ENCODE data around the gene GCNT1. TPM values are rescaled to one million over a fixed set of nuclear protein-coding genes. Genes with fewer than 3 reads are reported as not detected.

The GCNT1 gene
- total RNA-seq, 1 experiment from 2014 or later: 17.2 TPM

- Mint-ChIP-seq H3K36me3 (peaks cover 4% of the 10 kb centered on the region), H3K27me3 (ENCODE audit: low read depth) (no peaks in the 10 kb centered on the region), H3K27ac (no peak overlapping the region; the same call in 1 of the 2 replicates), H3K4me3 (no peak overlapping the region), H3K4me1 (peaks cover 13% of the 10 kb centered on the region), H3K9me3 (peaks cover 7% of the 10 kb centered on the region)
- ATAC-seq (no peak), DNase-seq (ENCODE audit: low spot score) (no peak)
- no peak for TF ChIP-seq CREB1 (CRISPR knock-in tag; IDR thresholded peaks at IDR 0.05)
- no peak for TF ChIP-seq OVOL2 (CRISPR knock-in tag; IDR thresholded peaks at IDR 0.05; ENCODE audit: borderline replicate concordance)
- no peak for TF ChIP-seq MXD4 (CRISPR knock-in tag; IDR thresholded peaks at IDR 0.05; ENCODE audit: borderline replicate concordance)
- no peak for TF ChIP-seq CREM (CRISPR knock-in tag; IDR thresholded peaks at IDR 0.05)
- no peak for TF ChIP-seq KAT7 (CRISPR knock-in tag; IDR thresholded peaks at IDR 0.05; ENCODE audit: borderline replicate concordance)
- POLR2A ChIA-PET: no interaction called here
- CTCF ChIA-PET: no interaction called here
Observed at GRCh38 chr9:76545191-76545590, 86.2 kb downstream of the GCNT1 start.

DNA sequence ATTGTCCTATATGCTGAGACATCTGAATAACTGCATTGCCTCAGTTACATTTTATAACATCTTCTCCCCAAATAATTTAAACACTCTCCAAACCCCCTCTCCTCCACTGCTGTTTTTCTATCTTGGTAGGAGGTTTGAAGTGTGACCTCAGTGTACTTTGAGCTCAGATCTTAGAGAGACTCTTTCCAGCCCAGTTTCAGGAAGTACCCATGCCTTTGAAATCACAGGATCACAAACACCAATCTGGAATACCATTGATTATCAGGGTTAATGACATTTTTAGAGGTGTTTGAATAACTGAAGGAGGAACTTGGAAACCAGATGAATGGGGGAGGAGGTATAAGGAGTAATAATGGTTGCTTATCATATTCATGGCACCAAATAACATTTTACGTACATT, 93.2 kb downstream of the GCNT1 start:
- no peaks in the 10 kb centered on the region for H3K27me3 Mint-ChIP-seq (ENCODE audit: low read depth)
- ATAC-seq (no peak), DNase-seq (ENCODE audit: low spot score) (no peak)
- peaks cover 3% of the 10 kb centered on the region; the same call in 1 of the 2 replicates for H3K9me3 Mint-ChIP-seq
- TF ChIP-seq NR1H2 (CRISPR knock-in tag; IDR thresholded peaks at IDR 0.05) (no peak), PRRX2 (CRISPR knock-in tag; IDR thresholded peaks at IDR 0.05) (no peak), NFATC4 (CRISPR knock-in tag; IDR thresholded peaks at IDR 0.05) (no peak), FOXJ3 (CRISPR knock-in tag; IDR thresholded peaks at IDR 0.05; ENCODE audit: borderline replicate concordance) (no peak), NR2C2 (CRISPR knock-in tag; IDR thresholded peaks at IDR 0.05) (no peak), NFYB (CRISPR knock-in tag; conservative IDR thresholded peaks at IDR 0.05; ENCODE audit: low read depth) (no peak), ZBTB21 (CRISPR knock-in tag; IDR thresholded peaks at IDR 0.05; ENCODE audit: borderline replicate concordance) (no peak), E2F4 (CRISPR knock-in tag; IDR thresholded peaks at IDR 0.05; ENCODE audit: borderline replicate concordance, low read depth) (no peak), ATF6 (CRISPR knock-in tag; IDR thresholded peaks at IDR 0.05) (no peak)
- TF ChIP-seq, protein P1, sequence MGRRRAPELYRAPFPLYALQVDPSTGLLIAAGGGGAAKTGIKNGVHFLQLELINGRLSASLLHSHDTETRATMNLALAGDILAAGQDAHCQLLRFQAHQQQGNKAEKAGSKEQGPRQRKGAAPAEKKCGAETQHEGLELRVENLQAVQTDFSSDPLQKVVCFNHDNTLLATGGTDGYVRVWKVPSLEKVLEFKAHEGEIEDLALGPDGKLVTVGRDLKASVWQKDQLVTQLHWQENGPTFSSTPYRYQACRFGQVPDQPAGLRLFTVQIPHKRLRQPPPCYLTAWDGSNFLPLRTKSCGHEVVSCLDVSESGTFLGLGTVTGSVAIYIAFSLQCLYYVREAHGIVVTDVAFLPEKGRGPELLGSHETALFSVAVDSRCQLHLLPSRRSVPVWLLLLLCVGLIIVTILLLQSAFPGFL (CRISPR knock-in tag; IDR thresholded peaks at IDR 0.05; ENCODE audit: borderline replicate concordance): no peak
- TF ChIP-seq, protein P2, sequence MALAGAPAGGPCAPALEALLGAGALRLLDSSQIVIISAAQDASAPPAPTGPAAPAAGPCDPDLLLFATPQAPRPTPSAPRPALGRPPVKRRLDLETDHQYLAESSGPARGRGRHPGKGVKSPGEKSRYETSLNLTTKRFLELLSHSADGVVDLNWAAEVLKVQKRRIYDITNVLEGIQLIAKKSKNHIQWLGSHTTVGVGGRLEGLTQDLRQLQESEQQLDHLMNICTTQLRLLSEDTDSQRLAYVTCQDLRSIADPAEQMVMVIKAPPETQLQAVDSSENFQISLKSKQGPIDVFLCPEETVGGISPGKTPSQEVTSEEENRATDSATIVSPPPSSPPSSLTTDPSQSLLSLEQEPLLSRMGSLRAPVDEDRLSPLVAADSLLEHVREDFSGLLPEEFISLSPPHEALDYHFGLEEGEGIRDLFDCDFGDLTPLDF (CRISPR knock-in tag; IDR thresholded peaks at IDR 0.05): no peak
- TF ChIP-seq, protein P3, sequence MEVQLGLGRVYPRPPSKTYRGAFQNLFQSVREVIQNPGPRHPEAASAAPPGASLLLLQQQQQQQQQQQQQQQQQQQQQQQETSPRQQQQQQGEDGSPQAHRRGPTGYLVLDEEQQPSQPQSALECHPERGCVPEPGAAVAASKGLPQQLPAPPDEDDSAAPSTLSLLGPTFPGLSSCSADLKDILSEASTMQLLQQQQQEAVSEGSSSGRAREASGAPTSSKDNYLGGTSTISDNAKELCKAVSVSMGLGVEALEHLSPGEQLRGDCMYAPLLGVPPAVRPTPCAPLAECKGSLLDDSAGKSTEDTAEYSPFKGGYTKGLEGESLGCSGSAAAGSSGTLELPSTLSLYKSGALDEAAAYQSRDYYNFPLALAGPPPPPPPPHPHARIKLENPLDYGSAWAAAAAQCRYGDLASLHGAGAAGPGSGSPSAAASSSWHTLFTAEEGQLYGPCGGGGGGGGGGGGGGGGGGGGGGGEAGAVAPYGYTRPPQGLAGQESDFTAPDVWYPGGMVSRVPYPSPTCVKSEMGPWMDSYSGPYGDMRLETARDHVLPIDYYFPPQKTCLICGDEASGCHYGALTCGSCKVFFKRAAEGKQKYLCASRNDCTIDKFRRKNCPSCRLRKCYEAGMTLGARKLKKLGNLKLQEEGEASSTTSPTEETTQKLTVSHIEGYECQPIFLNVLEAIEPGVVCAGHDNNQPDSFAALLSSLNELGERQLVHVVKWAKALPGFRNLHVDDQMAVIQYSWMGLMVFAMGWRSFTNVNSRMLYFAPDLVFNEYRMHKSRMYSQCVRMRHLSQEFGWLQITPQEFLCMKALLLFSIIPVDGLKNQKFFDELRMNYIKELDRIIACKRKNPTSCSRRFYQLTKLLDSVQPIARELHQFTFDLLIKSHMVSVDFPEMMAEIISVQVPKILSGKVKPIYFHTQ (CRISPR knock-in tag; IDR thresholded peaks at IDR 0.05): no peak
- TF ChIP-seq, protein P4, sequence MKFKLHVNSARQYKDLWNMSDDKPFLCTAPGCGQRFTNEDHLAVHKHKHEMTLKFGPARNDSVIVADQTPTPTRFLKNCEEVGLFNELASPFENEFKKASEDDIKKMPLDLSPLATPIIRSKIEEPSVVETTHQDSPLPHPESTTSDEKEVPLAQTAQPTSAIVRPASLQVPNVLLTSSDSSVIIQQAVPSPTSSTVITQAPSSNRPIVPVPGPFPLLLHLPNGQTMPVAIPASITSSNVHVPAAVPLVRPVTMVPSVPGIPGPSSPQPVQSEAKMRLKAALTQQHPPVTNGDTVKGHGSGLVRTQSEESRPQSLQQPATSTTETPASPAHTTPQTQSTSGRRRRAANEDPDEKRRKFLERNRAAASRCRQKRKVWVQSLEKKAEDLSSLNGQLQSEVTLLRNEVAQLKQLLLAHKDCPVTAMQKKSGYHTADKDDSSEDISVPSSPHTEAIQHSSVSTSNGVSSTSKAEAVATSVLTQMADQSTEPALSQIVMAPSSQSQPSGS (CRISPR knock-in tag; IDR thresholded peaks at IDR 0.05; ENCODE audit: borderline replicate concordance, low read depth): no peak
- POLR2A ChIA-PET: no interaction called here
- H3K36me3 Mint-ChIP-seq: no peaks in the 10 kb centered on the region
- peaks cover 14% of the 10 kb centered on the region for H3K4me1 Mint-ChIP-seq
- CTCF ChIA-PET: no interaction called here
- no peak overlapping the region for H3K27ac Mint-ChIP-seq
- H3K4me3 Mint-ChIP-seq: no peak overlapping the region

Measured in WTC11 (cell line).